ENCODE results near the gene DGAT2. TPM values are rescaled to one million over a fixed set of nuclear protein-coding genes. Genes with fewer than 3 reads are reported as not detected.

DGAT2 gene
- total RNA-seq, 1 experiment from 2014 or later: 6.5 TPM

- DNase-seq: no peak
- Histone ChIP-seq H3K4me1 (replicated peaks; ENCODE audit: insufficient read depth) (no peaks in the 10 kb centered on the region), H3K27ac (no peak overlapping the region), H3K9me3 (ENCODE audit: insufficient read depth, low read depth) (no peaks in the 10 kb centered on the region), H2AFZ (no peak overlapping the region), H4K20me1 (ENCODE audit: insufficient read depth) (no peaks in the 10 kb centered on the region), H3K36me3 (ENCODE audit: low read depth) (no peaks in the 10 kb centered on the region; the same call in 1 of the 2 replicates), H3K9me2 (ENCODE audit: insufficient read depth) (no peaks in the 10 kb centered on the region), H3K4me2 (no peak overlapping the region), H3K27me3 (ENCODE audit: insufficient read depth, low read depth) (no peaks in the 10 kb centered on the region), H3F3A (ENCODE audit: insufficient read depth, low read depth) (no peaks in the 10 kb centered on the region), H3K4me3 (no peak overlapping the region), H3K79me2 (ENCODE audit: low read depth) (0 out of 2 replicates have a peak, but pooled peaks cover 12% of the 10 kb centered on the region)
- ChIA-PET CTCF (interaction anchor here (0.7 kb wide), 1 partner anchor 145 kb away, joined by 5 read pairs; no protein-coding TSS in a partner anchor), POLR2A (ENCODE audit: unreplicated experiment) (interaction anchor here (0.6 kb wide), 1 partner anchor 309 kb away, joined by 4 read pairs; no protein-coding TSS in a partner anchor)
- intact Hi-C loops (cut with micrococcal nuclease; ENCODE audit: unreplicated experiment): no loop called here
- no peak for TF ChIP-seq CTCF (conservative IDR thresholded peaks at IDR 0.05)
- TF ChIP-seq EZH2 (IDR thresholded peaks at IDR 0.05; ENCODE audit: low read depth): no peak
- no TSS peak for BruUV-seq (replicated peaks)
These were observed 82.2 kb downstream of the DGAT2 start for GRCh38 chr11:75850787-75851186.

Other genes starting within 250 kb of the DGAT2 start
- 7.9 and 9.9 TPM in 2 replicates for gene GDPD5, start 242.8 kb upstream of the DGAT2 start, total RNA-seq (2021)
- gene SERPINH1, start 206.5 kb upstream of the DGAT2 start, total RNA-seq (2021): 152 and 180 TPM in 2 replicates
- gene MAP6, start 99.7 kb upstream of the DGAT2 start, total RNA-seq (2021): 0.45 TPM in 1 of 2 replicates, not detected in the other
- gene MOGAT2, start 50.9 kb upstream of the DGAT2 start, total RNA-seq (2021): not detected in 2 replicates
- gene UVRAG, start 46.4 kb downstream of the DGAT2 start, total RNA-seq (2021): 18.6 and 20.4 TPM in 2 replicates